K562 (cell line): ENCODE results near the gene WDR55. TPM values are rescaled to one million over a fixed set of nuclear protein-coding genes. Genes with fewer than 3 reads are reported as not detected.
A peak's percentile ranks its signal among the peaks of the same experiment; 100 is the strongest.

Source experiments
- ATAC-seq: fragments of 200-7000 bp; cut with Tn5 transposase; 3 replicates; pipeline ENCODE4 v1.9.1; 2020; ENCODE audit warnings: moderate library complexity
- BruUV-seq: library from RNA; stranded (reverse); fragments of 400-500 nt; replicated peaks from 2 replicates; lab custom pipeline; 2021; lab: Mats Ljungman, UMichigan
- CTCF ChIA-PET: fragments of 300-600 bp; formaldehyde crosslinking; extraction: SDS; loops from one replicate; lab custom pipeline; 2021; ENCODE audit warnings: low intra/inter-chr PET ratio; lab: Yijun Ruan, JAX
- POLR2A ChIA-PET: fragments of 300-600, 350-650 bp; sonication (Branson Sonifier 250); formaldehyde crosslinking; extraction: SDS; loops from one replicate; lab custom pipeline; 2021; ENCODE audit warnings: antibody characterized with exemption, inconsistent platforms; lab: Yijun Ruan, JAX
- DNase-seq, 4 experiments: peaks; one replicate each; pipeline versions ENCODE4 v3.0.0 to v3.0.0-alpha.2; 2011 to 2018; ENCODE audit warnings: low spot score in 3 of 4, mixed read lengths in 3 of 4; ENCODE audit errors: extremely low read depth in 1 of 4
- FAIRE-seq: peaks from 2 replicates; lab custom pipeline; 2011; peaks lifted over from hg19 to GRCh38; lab: Jason Lieb, UNC
- H2AFZ ChIP-seq: 2 replicates; pipeline ENCODE4 v1.6.0; 2011; ENCODE audit warnings: low read depth, low read length, control low read depth, inconsistent platforms
- H3K27ac ChIP-seq: fragments of 200-600 bp; 3 replicates; pipeline ENCODE4 v1.8.0; 2011; ENCODE audit warnings: low read depth, mild to moderate bottlenecking, control low read depth, inconsistent platforms, low read length, moderate library complexity, mixed read lengths; ENCODE audit errors: extremely low read depth
- H3K27me3 ChIP-seq, 2 experiments: fragments of 300-600 bp in 1 of 2; 2 replicates in 1 of 2; 3 replicates in 1 of 2; pipeline versions ENCODE4 v1.6.0 to v1.8.0; 2011; ENCODE audit warnings: inconsistent platforms in 2 of 2, low read length in 2 of 2, mild to moderate bottlenecking in 1 of 2, mixed read lengths in 1 of 2, moderate library complexity in 1 of 2; ENCODE audit not compliant: control insufficient read depth in 2 of 2, insufficient read depth in 2 of 2
- H3K36me3 ChIP-seq: fragments of 300-600 bp; 3 replicates; pipeline ENCODE4 v1.8.0; 2011; ENCODE audit warnings: mild to moderate bottlenecking, low read length, inconsistent platforms; ENCODE audit not compliant: control insufficient read depth, insufficient read depth
- H3K4me1 ChIP-seq, 2 experiments: fragments of 200-600 bp in 1 of 2; replicated peaks in 1 of 2; 2 replicates in 1 of 2; 3 replicates in 1 of 2; pipeline versions ENCODE4 v1.5.1 to v1.8.0; 2011; ENCODE audit warnings: inconsistent platforms in 2 of 2, low read length in 2 of 2, mild to moderate bottlenecking in 1 of 2, mixed read lengths in 1 of 2, moderate library complexity in 1 of 2; ENCODE audit not compliant: control insufficient read depth in 2 of 2, insufficient read depth in 2 of 2
- H3K4me2 ChIP-seq: 2 replicates; pipeline ENCODE4 v1.6.1; 2011; ENCODE audit warnings: low read length, control low read depth, inconsistent platforms, mixed read lengths; ENCODE audit not compliant: insufficient read depth
- H3K4me3 ChIP-seq: fragments of 200-600 bp; sonication (generic), shearing (Covaris generic); 2 replicates; pipeline ENCODE4 v1.5.1; 2016; ENCODE audit warnings: control low read depth, inconsistent platforms
- H3K79me2 ChIP-seq: fragments of 200-600 bp; 3 replicates; pipeline ENCODE4 v1.8.0; 2011; ENCODE audit warnings: low read length, inconsistent platforms; ENCODE audit not compliant: control insufficient read depth, insufficient read depth
- H3K9ac ChIP-seq, 2 experiments: 2 replicates each; pipeline versions ENCODE4 v1.6.0 to v1.6.1; 2011; ENCODE audit warnings: low read depth in 2 of 2, low read length in 2 of 2, control low read depth in 1 of 2, inconsistent platforms in 1 of 2, mild to moderate bottlenecking in 1 of 2, mixed read lengths in 1 of 2; ENCODE audit not compliant: insufficient read depth in 1 of 2
- H3K9me1 ChIP-seq: one replicate; pipeline ENCODE4 v1.6.0; 2011; ENCODE audit warnings: inconsistent platforms, mild to moderate bottlenecking, low read length, moderate library complexity; ENCODE audit not compliant: control insufficient read depth, insufficient read depth
- H3K9me3 ChIP-seq: replicated peaks from 2 replicates; pipeline ENCODE4 v1.5.1; 2011; ENCODE audit warnings: low read depth, low read length, inconsistent platforms; ENCODE audit not compliant: control insufficient read depth, insufficient read depth
- H4K20me1 ChIP-seq: replicated peaks from 2 replicates; pipeline ENCODE4 v1.6.1; 2011; ENCODE audit warnings: low read length, inconsistent platforms, mixed read lengths; ENCODE audit not compliant: control insufficient read depth, insufficient read depth
- ATF1 ChIP-seq, 2 experiments: fragments of 450-650 bp in 1 of 2; IDR thresholded peaks; 2 replicates each; pipeline ENCODE4 v1.6.1; 2016; ENCODE audit warnings: missing compliant biosample characterization in 1 of 2, missing genetic modification characterization in 1 of 2
- BCOR ChIP-seq: fragments of 450-650 bp; IDR thresholded peaks from 2 replicates; pipeline ENCODE4 v1.6.1; 2016
- DPF2 ChIP-seq: fragments of 450-650 bp; IDR thresholded peaks from 2 replicates; pipeline ENCODE4 v1.6.1; 2016
- ETS1 ChIP-seq: conservative IDR thresholded peaks from 2 replicates; pipeline ENCODE4 v1.6.1; 2011; ENCODE audit warnings: low read depth, mild to moderate bottlenecking, low read length; ENCODE audit not compliant: control insufficient read depth
- MAFF ChIP-seq: IDR thresholded peaks from 2 replicates; pipeline ENCODE4 v1.6.1; 2012; ENCODE audit warnings: low read length, improper control_type of control experiment
- NFIC ChIP-seq: fragments of 450-650 bp; IDR thresholded peaks from 2 replicates; pipeline ENCODE4 v1.6.1; 2017; ENCODE audit warnings: mild to moderate bottlenecking, inconsistent platforms
- RERE ChIP-seq: sonication (generic); formaldehyde crosslinking; IDR thresholded peaks from 2 replicates; pipeline ENCODE4 v1.8.0; 2023; ENCODE audit warnings: missing genetic modification reagents, mild to moderate bottlenecking, borderline replicate concordance
- ZBTB33 ChIP-seq: sonication (generic); formaldehyde crosslinking; IDR thresholded peaks from 2 replicates; pipeline ENCODE4 v1.8.1; 2023; ENCODE audit warnings: mild to moderate bottlenecking, missing genetic modification reagents
- ZNF696 ChIP-seq: fragments of 250-450 bp; sonication (Bioruptor Pico); conservative IDR thresholded peaks from 2 replicates; pipeline ENCODE4 v1.4.0; 2020; ENCODE audit warnings: mild to moderate bottlenecking, moderate library complexity
- WGBS: fragments of 100-300 bp; shearing (Covaris generic); methylation state at CpG from one replicate; pipeline ENCODE4 v1.1.6; 2016; ENCODE audit warnings: low coverage, mixed read lengths; ENCODE audit not compliant: insufficient coverage; ENCODE audit errors: missing lambda C conversion rate; 5-methylcytosine and 5-hydroxymethylcytosine counted together
- in situ Hi-C: fragments of 300-500 bp; cut with MboI; formaldehyde crosslinking; loops from 4 replicates; pipeline ENCODE4 v1.15.0; 2018; ENCODE audit warnings: inconsistent platforms, mixed read lengths
- intact Hi-C: fragments of 100-400 bp; cut with micrococcal nuclease; formaldehyde crosslinking; loops from 2 replicates; pipeline ENCODE4 v1.14.2; 2022
- polyA plus RNA-seq, 8 experiments: library from polyadenylated mRNA; depleted of rRNA in 4 of 8; stranded (reverse) in 5 of 8; unstranded in 3 of 8; fragments of >200 nt; fragmentation: Nextera tagmentation in 2 of 8; fragmentation: Illumina TruSeq in 1 of 8; extraction: Ambion mirVana in 2 of 8; extraction: Trizol in 1 of 8; gene quantifications; 2 replicates each; pipeline versions ENCODE4 v1.2.1 to v1.2.3, GENCODE V29; 2011 to 2014; ENCODE audit warnings: inconsistent platforms in 1 of 8, missing spikeins in 1 of 8
- total RNA-seq, 7 experiments: library from RNA; depleted of rRNA in 6 of 7; stranded (reverse); fragments of >200 nt in 6 of 7; fragmentation: Illumina TruSeq in 2 of 7; extraction: Trizol in 2 of 7; gene quantifications; 2 replicates each; pipeline versions ENCODE4 v1.2.1 to v1.2.3, GENCODE V29; 2011 to 2021; ENCODE audit warnings: low replicate concordance in 1 of 7

WDR55 gene
- total and polyA plus RNA-seq, 9 of the 15 experiments (the other 6 are each of a cell fraction or from before 2014, with no cell fraction given): 5.2 to 45.0 (median 29.3) TPM

- ChIA-PET CTCF (no interaction called here), POLR2A (interaction anchor here (0.6 to 2.2 kb wide), 21 partner anchors 9 to 858 kb away, joined by 3 to 29 read pairs (median 4); partner anchors contain the start of genes ANKHD1, DND1, EIF4EBP3 and IK)
- ATAC-seq (peak; percentile 98), FAIRE-seq (peak; percentile 96), DNase-seq (peak; percentile 86 to 95 (median 90))
- peak within 1 kb of the TSS; percentile 76 to 99 for H3K9ac ChIP-seq
- H3K4me1 ChIP-seq: peaks cover 5 to 14% of the 10 kb centered on the region in 2 experiments; a peak in 3 of 5 replicates
- peak within 1 kb of the TSS; percentile 80 for H3K27ac ChIP-seq
- in situ Hi-C loops (no loop called here), intact Hi-C loops (loop anchor here (2.0 kb wide), 1 partner anchor 26 kb away; the partner anchor contains the start of gene WDR55)
- peak within 1 kb of the TSS; percentile 98 for H3K4me2 ChIP-seq
- H3K9me3 ChIP-seq: no peaks in the 10 kb centered on the region
- H4K20me1 ChIP-seq: no peaks in the 10 kb centered on the region
- 0% methylated on average over 60 of the region's 61 CpGs for WGBS
- H3K4me3 ChIP-seq: peak within 1 kb of the TSS; percentile 68
- no TSS peak for BruUV-seq
- peaks cover 60% of the 10 kb centered on the region for H3K36me3 ChIP-seq
- H2AFZ ChIP-seq: peak within 1 kb of the TSS; percentile 95
- no peaks in the 10 kb centered on the region for H3K27me3 ChIP-seq
- H3K9me1 ChIP-seq: no peaks in the 10 kb centered on the region
- peaks cover 42% of the 10 kb centered on the region for H3K79me2 ChIP-seq
- TF ChIP-seq DPF2 (peak; percentile 69; the same call in 1 of the 2 replicates), RERE (CRISPR knock-in tag) (no peak; the same call in 1 of the 2 replicates), BCOR (peak; percentile 55), ETS1 (peak; percentile 65; the same call in 1 of the 2 replicates), NFIC (peak; percentile 32; the same call in 1 of the 2 replicates), ZBTB33 (0 out of 2 replicates have a peak, but pooled peaks have one; percentile 28), ZNF696 (CRISPR knock-in tag) (no peak), MAFF (no peak), ATF1 (CRISPR knock-in tag; IDR thresholded peaks at IDR 0.05) (no peak), ATF1 (tag; IDR thresholded peaks at IDR 0.05) (peak; percentile 71)
Measured at GRCh38 chr5:140690941-140691924, 26.5 kb downstream of the WDR55 start, which contains the start of the genes HARS1 and HARS2. HARS1 (minus strand) TSS chr5:140691370; CDS start chr5:140691304, 66 bp downstream. HARS2 (plus strand) TSS chr5:140691455; CDS start chr5:140691649, 194 bp downstream.
